ENCODE data around the gene STX10. TPM values are rescaled to one million over a fixed set of nuclear protein-coding genes. Genes with fewer than 3 reads are reported as not detected.

STX10 gene
- polyA plus RNA-seq, 12 donors = 26.2 to 59.3 (median 31.5) TPM; not detected in 1

DNA sequence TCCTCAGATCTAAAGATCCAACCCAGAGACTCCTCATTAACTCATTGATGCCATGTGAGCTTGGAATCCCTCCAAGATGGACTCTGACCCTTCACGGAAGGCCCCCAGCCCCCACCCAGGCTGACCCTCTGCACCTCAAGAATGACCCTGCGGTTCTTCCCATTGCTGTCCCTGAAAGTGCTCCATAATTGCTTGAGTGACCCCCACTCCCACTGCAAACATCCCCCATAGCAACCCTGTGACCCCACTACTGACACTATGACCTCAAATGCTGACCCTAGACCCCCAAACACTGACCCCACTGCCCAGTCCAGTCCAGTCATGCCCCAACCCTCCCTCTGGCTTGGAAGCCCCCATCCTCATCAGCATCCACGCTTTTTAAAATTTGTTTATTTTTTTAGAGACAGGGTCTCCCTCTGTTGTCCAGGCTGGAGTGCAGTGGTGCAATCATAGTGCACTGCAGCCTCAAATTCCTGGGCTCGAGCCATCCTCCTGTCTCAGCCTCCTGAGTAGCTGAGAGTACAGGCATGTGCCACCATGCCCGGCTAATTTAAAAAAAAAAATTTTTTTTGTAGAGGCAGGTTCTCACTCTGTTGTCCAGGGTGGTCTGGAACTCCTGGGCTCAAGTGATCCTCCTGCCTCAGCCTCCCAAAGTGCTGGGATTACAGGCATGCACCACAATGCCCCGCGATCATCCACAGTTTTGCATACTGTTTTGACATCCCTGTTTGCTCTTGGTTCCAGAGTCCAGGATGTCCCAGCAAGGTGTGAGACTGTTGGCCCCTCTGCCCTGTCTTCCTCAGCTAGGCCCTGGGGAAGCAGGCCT, 48.4 kb downstream of the STX10 start:
- DNase-seq = no peak

DNA sequence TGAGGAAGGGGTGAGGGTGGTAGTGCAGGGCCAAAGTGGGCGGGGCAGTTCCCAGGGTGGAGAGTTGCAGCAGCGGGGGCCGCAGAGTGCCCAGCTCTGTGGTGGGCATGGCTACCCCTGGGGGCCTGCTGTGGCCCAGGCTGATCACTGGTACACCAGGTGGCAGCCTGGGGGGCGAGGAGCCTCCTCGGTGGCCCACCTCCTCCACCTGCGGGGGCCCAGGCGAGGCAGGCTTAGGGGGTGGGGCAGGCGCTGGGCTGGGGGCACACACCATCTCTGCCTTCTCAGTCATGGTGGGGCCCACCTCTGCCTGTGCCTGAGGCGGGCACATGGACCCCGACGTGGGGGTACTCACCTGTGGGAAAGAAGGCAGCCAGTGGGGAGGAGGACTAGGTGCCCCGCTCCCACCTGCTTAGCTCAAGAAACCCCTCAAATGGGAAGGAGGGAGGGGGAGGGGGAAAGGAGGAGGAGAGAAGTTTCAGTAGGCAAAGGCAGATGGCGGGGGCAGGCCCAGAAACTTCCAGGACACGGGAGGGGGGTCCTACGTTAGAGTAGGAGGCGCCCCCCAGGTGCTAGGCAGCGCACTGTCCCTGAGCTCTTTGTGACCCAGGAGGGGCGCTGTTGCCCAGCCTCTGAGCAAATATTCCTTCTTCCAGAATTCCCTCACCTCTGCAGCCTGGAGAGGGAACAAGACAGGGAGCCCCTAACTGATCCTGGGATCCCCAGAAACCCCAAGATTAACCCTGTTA, 49.2 kb downstream of the STX10 start:
- no peak for DNase-seq

DNA sequence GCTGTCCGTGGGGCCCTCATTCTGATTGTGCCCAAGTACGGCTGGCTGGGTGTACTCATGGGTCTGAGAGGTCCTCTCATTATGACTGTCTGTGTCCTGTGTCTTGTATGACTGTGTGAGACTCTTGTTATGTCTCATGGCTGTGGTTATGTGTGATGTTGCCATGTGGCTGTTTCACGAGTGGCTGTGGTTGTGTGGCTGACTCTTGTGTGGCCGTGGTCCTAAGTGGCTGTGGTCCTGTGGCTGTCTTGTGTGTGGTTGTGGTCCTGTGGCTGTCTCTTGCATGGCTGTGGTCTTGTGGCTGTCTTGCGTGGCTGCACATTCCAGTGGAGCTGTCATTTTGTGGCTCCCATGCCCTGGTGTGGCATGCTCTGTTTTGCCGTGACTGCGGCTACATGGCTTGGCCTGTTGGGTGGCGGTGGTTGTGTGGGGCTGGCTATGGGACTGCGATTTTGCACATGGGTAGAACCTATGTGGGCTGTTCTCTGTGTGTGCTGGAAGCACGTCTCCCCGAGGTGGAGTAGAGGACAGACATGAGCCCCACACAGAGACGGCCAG, 50.1 kb downstream of the STX10 start:
- DNase-seq = no peak

DNA sequence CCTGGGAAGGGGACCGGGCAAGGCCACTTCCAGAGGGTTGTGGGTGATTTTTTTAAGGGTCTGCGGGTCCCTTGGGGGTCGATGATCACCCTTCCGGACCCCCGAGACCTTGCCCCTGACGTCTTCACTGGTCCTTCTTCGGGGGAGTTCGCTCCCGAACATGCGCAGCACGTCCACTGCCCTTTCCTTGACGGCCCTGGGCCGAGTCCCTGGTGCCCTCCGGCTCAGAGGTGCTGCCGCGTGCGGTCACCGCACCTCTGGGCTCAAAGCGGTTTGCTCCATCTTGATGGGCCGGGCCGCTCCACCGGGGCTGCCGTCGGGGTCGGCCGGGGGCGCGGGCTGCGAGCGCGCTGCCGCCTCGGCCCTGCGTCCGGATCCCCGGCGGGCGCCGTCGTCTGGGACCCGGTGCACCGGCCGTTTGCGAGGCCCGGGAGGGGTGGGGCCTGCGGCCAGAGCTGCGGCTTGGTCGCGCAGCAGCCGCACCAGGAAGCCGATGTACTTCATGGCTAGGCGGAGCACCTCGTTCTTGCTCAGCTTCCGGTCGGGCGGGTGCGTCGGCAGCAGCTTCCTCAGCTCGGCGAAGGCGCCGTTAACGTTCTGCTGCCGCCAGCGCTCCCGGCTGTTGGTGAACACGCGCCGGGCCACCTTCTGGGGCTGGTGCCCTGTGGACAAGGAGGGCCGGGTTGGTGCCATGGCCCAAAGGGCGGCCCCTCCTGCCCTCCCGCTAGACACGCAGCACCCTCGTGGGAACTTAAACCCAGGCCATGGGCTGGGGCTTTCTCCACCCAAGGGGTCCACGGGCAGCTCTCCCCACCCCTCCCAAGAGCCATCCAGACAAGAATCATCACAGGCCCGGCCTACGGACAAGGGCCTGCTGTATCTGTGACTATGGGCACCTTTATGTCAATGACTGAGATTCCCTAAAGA, 50.8 kb downstream of the STX10 start:
- no peak for DNase-seq

DNA sequence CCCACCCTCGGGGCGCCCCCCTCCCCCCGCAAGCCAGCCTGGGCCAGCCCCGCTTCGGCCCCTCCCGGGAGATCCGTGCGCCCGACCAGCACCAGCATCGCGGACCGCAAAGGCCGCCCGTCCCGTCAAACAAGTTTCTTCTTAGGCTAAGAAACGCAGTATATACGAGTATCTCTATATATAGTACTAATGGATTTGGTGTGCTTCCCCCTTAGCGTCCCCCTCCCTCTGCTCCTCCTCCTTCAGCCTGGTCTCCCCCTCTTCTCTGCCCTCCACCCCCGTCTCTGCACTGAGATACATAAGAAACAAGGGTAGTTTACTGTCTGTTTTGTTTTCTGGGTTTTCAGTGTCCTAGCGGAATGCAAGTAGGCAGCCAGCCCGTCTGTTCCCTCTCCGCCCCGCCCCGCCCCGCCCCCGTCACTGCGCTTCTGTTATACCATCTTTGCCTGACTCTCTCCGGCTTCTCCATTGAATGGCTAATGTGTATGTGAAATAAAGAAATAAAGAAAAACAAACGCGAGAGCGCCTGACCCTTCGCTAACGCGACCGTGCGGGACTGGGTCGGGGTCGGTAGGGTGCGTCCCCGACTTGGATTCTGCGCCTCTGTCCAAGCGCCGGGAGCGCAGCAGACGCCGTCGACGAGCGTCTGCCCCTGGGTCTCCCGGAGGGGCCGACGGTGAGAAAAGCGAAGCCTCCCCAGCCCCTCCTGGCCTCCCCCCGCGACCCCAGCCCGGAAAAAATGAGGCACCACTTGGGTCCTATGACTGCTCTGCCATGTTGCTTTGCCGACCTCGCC, 51.7 kb downstream of the STX10 start:
- DNase-seq = no peak

DNA sequence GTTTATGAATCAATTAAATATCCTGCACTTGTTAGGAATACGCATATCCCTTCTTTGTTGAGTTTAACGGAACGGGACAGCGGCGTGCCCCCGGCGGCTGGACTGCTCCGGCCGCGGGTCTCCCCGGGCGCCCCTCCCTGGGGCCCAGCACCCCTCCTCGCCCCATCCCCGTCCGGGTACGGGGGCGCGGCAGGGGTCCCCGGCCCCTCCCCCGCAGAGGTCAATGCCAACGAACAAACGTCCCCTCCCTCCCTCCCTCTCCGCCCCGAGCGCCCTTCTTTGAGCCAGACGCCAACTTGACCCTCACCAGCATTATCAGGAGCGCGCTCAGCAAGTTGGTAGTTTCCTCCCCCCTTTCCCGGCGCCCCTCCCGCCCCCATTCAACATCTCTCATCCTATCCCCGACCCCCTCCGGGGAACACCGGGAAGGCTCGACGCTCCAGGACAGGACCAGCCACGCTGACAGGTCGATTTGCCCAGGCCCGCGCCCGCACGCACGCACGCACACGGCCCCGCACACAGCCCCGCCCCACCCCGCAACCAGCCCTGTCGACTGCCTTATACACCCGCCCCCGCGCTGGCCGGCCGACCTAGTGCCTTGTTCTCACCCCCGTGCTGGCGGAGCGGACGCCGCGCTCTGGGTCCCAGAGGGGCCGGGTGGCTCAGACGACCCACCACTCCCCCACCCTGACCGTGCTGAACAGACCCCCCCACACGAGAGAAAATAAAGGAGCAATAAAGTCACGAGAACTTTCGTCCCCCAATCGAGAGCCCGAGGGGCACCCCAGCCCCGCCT, 52.5 kb downstream of the STX10 start:
- no peak for DNase-seq

DNA sequence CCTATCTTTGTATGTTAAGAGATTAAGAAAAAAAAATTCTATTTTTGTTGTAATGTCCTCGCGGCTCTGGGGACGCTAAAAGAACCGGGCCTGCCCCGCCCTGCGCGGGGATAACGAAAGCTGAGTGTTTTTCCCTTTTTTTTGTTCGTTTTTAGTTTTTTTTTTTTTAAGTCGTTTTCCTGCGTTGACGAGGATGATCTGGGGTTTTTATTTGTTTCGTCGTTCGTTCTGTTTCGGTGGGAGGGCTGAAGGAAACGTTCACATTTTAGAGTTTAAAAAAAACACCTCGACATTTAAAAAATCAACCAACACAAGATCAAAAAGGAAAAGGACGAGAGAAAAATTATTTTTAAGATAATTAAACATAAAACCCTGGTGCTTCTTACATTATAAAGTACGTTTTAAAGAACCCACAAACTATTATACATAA, 53.1 kb downstream of the STX10 start:
- no peak for DNase-seq

DNA sequence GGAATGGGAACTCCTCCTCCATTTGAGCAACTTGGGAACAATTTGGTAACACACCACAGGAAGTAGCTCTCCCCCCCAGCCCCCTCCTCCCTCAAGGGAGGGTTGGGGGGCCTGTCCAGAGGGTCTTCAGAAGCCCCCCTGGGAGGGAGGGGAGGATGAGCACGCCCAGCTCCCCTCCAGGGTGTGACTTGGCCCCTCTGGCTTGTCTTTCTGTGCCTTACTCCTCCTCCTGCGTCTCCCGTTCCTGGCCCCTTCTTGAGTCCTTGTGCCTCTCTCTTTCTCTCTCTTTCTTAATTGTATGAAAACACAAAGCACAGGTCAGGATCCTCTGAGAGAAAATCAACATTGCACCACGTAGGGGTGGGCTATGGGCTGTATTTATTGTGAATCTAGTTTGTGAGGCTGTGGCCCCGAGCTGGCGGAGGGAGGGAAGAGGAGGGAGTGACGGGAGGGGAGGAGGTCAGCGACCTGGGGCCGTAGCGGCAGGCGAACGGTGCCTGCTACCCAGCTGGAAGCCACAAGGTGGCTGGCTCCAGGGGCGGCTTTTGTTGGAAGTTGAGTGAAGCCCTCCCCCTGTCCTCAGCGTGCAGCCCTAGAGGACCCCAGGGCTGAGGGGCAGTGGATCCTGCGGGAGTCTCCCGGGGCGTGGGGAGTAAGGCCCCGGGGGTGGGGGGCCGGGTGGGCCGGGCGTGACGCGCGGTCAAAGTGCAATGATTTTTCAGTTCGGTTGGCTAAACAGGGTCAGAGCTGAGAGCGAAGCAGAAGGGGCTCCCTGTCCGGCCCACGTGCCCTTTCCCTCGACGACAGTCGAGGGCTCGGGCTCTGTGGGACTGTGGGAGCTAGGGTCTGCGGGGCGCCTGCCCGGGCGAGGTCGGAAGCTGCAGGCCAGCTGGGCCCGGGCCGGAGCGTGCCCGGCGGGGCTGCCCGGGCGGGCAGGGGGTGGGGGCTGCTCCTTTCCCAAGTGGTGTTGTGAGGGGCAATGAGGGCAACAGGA, 53.9 kb downstream of the STX10 start:
- DNase-seq = no peak

DNA sequence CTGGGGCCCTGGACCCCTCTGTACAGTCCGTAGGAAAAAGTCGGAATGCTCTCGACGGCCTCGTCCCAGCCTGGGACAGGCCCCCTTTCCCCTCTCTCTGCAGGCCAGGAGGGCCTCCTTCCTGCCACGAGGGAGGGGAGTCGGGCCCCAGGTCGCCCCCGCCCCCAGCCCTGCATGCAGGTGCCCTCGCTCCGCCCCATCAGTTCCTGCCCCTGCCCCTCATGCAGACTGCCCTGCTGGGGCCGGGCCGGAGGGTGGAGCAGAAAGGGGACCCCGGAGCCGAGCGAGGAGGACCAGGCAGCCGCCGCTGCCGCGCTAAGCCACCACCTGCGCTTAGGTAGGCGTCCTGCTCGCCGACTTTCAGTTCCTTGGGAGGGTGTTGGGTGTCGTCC, 54.8 kb downstream of the STX10 start:
- DNase-seq = no peak

DNA sequence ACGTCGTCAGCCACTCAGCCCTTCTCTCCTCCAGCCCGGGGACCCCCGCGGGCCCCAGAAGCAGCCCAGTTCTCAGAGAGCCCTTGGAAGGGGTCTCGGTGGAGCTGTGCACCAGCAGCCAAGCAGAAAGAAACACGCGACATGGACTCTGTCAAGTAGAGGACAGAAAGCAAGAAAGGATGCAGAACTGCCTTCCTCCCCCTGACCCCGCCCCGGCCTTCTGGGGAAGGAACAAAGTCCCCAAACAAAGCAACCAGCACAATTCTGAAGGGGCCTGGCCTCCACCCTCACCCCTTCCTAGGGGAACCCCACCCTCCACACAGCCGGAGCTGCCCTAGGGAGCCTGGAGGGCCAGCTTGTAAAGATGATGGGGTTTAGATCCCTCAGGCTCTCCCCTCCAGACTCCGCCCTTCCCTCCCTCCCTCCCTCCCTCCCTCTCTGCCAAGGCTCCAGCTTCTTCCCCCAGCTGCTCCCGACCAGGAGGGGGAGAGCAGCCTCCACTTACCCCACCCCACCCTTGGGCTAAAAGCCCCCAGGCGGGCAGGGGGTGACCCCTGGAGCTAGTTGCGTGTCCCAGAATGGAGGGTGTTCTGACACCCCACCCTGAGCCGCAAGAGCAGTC, 55.3 kb downstream of the STX10 start:
- DNase-seq = no peak

DNA sequence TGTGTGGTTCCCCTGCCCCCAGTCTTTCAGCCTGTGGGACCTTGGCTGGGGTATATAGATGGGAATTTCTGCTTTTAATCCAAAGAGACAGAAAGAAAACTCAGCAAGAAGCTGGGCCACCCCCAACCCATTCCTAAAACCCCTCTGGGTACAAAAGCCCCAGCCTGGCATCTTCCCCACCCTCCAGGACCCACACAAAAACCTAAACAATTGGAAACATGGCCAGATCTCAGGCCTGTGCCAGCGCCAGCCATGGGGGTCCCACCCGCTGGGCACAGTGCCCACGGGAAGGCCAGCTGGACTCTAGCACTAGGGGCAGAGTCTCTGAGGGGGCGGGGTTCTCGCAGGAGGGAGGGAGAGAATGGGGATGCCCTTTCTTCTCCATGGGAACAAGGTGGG, 56.1 kb downstream of the STX10 start:
- no peak for DNase-seq

Other genes with a start within 250 kb of the STX10 start
- 1 to 10 TPM in 10 of 12 donors, not detected in 2; 2.1 to 4.5 (median 3.2) TPM for gene SYCE2, start 231.1 kb downstream of the STX10 start, polyA plus RNA-seq (ENCODE audit: insufficient read length in 12 of 12)
- 10 to 100 TPM in 11 of 12 donors, not detected in 1; 25.7 to 45.4 (median 34.4) TPM for gene FARSA, start 216.7 kb downstream of the STX10 start, polyA plus RNA-seq (ENCODE audit: insufficient read length in 12 of 12)
- 100 to 1,000 TPM; 312 to 584 (median 398) TPM for gene CALR, start 211.8 kb downstream of the STX10 start, polyA plus RNA-seq (ENCODE audit: insufficient read length in 12 of 12)
- 100 to 1,000 TPM in 9 of 12 donors, 10 to 100 TPM in 3; 80.3 to 659 (median 114) TPM for gene RAD23A, start 204.5 kb downstream of the STX10 start, polyA plus RNA-seq (ENCODE audit: insufficient read length in 12 of 12)
- 10 to 100 TPM in 11 of 12 donors, not detected in 1; 31.9 to 47.7 (median 36.5) TPM for gene GADD45GIP1, start 193.2 kb downstream of the STX10 start, polyA plus RNA-seq (ENCODE audit: insufficient read length in 12 of 12)
- under 1 TPM in 6 of 12 donors, not detected in 6; 0.12 to 0.23 (median 0.16) TPM for gene DAND5, start 180.8 kb downstream of the STX10 start, polyA plus RNA-seq (ENCODE audit: insufficient read length in 12 of 12)
- 100 to 1,000 TPM in 8 of 12 donors, 10 to 100 TPM in 4; 73.2 to 280 (median 105) TPM for gene NFIX, start 154.9 kb downstream of the STX10 start, polyA plus RNA-seq (ENCODE audit: insufficient read length in 12 of 12)
- 1 to 10 TPM in 11 of 12 donors, not detected in 1; 2.5 to 10.0 (median 3.6) TPM for gene LYL1, start 47.5 kb downstream of the STX10 start, polyA plus RNA-seq (ENCODE audit: insufficient read length in 12 of 12)
- 10 to 100 TPM in 11 of 12 donors, not detected in 1; 21.0 to 41.7 (median 23.9) TPM for gene TRMT1, start 33.6 kb downstream of the STX10 start, polyA plus RNA-seq (ENCODE audit: insufficient read length in 12 of 12)
- 10 to 100 TPM in 11 of 12 donors, not detected in 1; 11.7 to 37.6 (median 16.0) TPM for gene NACC1, start 32.1 kb downstream of the STX10 start, polyA plus RNA-seq (ENCODE audit: insufficient read length in 12 of 12)
- gene IER2, start within 50 bp of the STX10 start, polyA plus RNA-seq (ENCODE audit: insufficient read length in 12 of 12) = 100 to 1,000 TPM in 3 of 12 donors, 10 to 100 TPM in 8, not detected in 1; 36.9 to 203 (median 55.6) TPM

All from muscle of arm (tissue), 12 donors.